HEK293 (cell line): ENCODE data around the gene MYO7B.

ENCODE experiments used
- TRIM28 ChIP-seq: IDR thresholded peaks from 2 replicates; pipeline ENCODE4 v1.6.1; 2011; ENCODE audit warnings: low read length, control low read depth, borderline replicate concordance
- TF ChIP-seq, protein P1 (sequence below): fragments of 450-650 bp; formaldehyde crosslinking; IDR thresholded peaks from 2 replicates; pipeline ENCODE4 v1.5.1; 2016; ENCODE audit warnings: missing biosample characterization, missing genetic modification characterization

DNA sequence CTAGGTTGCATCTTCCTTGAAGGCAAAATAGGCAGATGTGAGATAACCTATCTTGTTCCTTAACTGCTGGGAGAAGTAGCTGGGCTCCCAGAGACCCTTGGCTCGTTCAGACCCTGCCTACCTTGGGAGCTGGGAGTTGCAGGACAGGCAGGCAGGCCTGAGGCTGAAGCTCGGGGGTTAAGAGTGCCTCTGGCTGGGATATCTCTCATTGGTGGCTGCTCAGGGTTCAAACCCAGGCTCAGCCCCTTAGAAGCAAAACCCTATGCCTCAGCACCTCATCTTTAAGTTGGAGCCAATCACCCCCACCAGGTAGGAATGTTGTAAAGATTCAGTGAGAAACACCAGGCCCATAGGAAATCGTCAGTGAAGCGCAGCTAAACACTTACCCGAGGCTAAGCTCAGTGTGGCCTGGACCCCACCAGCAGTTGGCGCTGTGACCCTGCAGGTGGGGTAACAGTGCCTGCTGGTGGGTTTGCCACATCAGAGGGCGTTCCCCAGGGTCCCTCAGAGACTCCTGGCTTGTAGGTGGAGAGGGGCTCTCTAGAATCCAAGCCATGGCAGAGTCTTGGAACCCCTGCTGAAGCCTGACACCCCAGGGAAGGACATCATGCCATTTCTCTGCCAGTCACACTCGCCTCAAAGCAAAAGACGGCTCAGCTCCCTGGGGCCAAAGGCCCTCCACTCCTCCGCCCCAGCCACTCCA, 55.9 kb downstream of the MYO7B start:
- TF ChIP-seq TRIM28: no peak
- TF ChIP-seq, protein P1, sequence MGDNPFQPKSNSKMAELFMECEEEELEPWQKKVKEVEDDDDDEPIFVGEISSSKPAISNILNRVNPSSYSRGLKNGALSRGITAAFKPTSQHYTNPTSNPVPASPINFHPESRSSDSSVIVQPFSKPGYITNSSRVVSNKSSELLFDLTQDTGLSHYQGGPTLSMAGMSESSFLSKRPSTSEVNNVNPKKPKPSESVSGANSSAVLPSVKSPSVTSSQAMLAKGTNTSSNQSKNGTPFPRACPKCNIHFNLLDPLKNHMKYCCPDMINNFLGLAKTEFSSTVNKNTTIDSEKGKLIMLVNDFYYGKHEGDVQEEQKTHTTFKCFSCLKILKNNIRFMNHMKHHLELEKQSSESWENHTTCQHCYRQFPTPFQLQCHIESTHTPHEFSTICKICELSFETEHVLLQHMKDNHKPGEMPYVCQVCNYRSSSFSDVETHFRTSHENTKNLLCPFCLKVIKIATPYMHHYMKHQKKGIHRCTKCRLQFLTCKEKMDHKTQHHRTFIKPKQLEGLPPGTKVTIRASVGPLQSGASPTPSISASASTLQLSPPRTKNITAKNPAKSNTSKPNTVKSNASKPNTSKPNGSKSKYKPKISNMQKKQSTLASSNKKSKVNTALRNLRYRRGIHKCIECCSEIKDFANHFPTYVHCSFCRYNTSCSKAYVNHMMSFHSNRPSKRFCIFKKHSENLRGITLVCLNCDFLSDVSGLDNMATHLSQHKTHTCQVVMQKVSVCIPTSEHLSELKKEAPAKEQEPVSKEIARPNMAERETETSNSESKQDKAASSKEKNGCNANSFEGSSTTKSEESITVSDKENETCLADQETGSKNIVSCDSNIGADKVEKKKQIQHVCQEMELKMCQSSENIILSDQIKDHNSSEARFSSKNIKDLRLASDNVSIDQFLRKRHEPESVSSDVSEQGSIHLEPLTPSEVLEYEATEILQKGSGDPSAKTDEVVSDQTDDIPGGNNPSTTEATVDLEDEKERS (tag by site-specific recombination): no peak
